IPS-20b (cell line): ENCODE data around the gene JOSD2.

Experiments used
- H3K27ac ChIP-seq: one replicate; pipeline ENCODE4 v1.5.1; 2013; ENCODE audit warnings: low read length
- H3K27me3 ChIP-seq: 2 replicates; pipeline ENCODE4 v1.6.1; 2013; ENCODE audit warnings: mild to moderate bottlenecking, low read length, inconsistent platforms; ENCODE audit not compliant: insufficient read depth
- H3K36me3 ChIP-seq: 2 replicates; pipeline ENCODE4 v1.6.1; 2013; ENCODE audit warnings: low read depth, mild to moderate bottlenecking, inconsistent platforms, low read length, moderate library complexity; ENCODE audit not compliant: insufficient read depth
- H3K4me1 ChIP-seq: 2 replicates; pipeline ENCODE4 v1.6.1; 2013; ENCODE audit warnings: mild to moderate bottlenecking, control low read depth, inconsistent platforms, low read length, moderate library complexity; ENCODE audit not compliant: insufficient read depth
- H3K4me3 ChIP-seq: 2 replicates; pipeline ENCODE4 v1.5.1; 2013; ENCODE audit warnings: mild to moderate bottlenecking, low read length, inconsistent platforms
- H3K9ac ChIP-seq: 2 replicates; pipeline ENCODE4 v1.6.1; 2013; ENCODE audit warnings: low read depth, mild to moderate bottlenecking, inconsistent platforms, low read length, moderate library complexity
- H3K9me3 ChIP-seq: 2 replicates; pipeline ENCODE4 v1.6.1; 2013; ENCODE audit warnings: mild to moderate bottlenecking, low read depth, low read length, inconsistent platforms; ENCODE audit not compliant: insufficient read depth

Gene JOSD2

DNA sequence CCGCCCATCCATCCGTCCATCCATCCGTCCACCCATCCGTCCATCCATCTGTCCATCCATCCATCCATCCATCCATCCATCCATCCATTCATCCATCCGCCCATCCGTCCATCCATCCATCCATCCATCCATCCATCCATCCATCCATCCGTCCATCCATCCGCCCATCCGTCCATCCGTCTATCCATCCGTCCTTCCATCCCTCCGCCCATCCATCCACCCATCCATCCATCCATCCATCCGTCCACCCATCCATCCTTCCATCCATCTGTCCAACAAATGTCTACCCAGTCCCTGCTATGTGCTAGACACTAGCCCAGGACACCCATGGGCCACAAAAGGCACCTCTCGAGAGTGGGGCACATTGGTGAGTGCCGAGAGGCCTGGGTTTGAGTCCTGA is 41.5 kb upstream of the JOSD2 start:
- H3K36me3 ChIP-seq: no peaks in the 10 kb centered on the region
- H3K27me3 ChIP-seq: peaks cover 59% of the 10 kb centered on the region
- H3K9ac ChIP-seq: no peak overlapping the region
- H3K4me1 ChIP-seq: no peaks in the 10 kb centered on the region
- H3K27ac ChIP-seq: no peak overlapping the region
- H3K4me3 ChIP-seq: no peak overlapping the region
- H3K9me3 ChIP-seq: peaks cover 32% of the 10 kb centered on the region

DNA sequence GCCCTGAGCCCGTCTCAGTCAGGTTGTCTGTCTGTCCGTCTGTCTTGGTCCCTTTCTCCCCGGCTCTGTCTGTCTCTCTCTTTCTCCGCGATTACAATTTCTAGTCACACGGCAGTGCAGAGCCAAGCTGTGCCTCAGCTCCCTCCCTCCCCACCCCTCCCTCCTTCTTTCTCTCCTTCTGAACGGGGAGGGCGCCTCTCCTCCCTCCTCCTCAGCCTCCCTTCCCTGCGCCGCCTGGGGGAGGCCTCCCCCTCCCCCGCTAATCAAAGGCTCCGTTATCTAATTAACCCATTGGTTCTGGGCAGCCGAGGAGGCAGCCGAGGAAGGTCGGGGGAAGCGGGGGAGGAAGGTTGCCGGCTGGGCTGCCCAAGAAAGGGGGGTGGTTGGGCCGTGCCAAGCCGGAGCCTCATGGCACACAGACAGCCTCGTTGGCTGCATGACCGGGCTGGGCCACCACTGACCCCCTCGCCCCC is 40.8 kb upstream of the JOSD2 start:
- no peak overlapping the region for H3K27ac ChIP-seq
- H3K9ac ChIP-seq: peak overlapping the region; percentile 45; the same call in 1 of the 2 replicates
- no peaks in the 10 kb centered on the region for H3K36me3 ChIP-seq
- peaks cover 59% of the 10 kb centered on the region for H3K27me3 ChIP-seq
- H3K4me3 ChIP-seq: peak overlapping the region; percentile 64; the same call in 1 of the 2 replicates
- peaks cover 39% of the 10 kb centered on the region for H3K9me3 ChIP-seq
- H3K4me1 ChIP-seq: no peaks in the 10 kb centered on the region

DNA sequence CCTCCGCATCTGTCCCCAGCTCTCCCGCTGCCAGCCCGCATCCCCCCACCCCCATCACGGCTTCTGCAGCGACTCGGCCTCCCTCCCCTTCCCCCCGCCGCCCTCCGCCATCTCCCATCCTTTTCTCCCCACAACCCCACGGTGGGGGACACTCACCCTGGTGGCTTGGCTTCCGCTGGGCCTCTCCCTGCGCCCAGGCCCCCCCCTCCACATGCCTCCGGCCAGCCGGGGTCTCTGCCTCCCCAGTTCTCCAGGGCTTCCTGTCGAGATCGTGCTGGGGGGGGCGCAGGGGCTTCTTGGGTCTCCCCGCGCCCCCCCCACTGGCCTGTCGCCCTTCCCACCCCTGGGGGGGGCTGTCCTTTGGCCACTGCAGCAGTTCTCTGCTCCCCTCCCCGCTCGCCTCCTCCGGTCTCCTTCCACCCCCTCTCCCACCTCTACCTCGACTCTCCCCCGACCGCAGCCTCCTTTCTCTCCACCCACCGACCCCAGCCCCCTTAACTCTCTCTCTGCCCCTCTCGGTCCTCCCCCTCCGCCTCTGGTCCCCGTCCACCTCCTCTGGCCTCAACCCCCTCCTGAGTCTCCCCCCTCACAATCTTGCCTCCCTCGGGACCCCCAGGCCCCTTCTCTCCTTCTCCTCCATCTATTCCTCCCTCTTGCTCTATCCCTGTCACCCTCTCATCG is 40.2 kb upstream of the JOSD2 start:
- no peaks in the 10 kb centered on the region for H3K4me1 ChIP-seq
- H3K9me3 ChIP-seq: peaks cover 43% of the 10 kb centered on the region
- H3K27me3 ChIP-seq: peaks cover 59% of the 10 kb centered on the region
- peak overlapping the region; percentile 64; the same call in 1 of the 2 replicates for H3K4me3 ChIP-seq
- peak overlapping the region; percentile 45; the same call in 1 of the 2 replicates for H3K9ac ChIP-seq
- no peak overlapping the region for H3K27ac ChIP-seq
- no peaks in the 10 kb centered on the region for H3K36me3 ChIP-seq

DNA sequence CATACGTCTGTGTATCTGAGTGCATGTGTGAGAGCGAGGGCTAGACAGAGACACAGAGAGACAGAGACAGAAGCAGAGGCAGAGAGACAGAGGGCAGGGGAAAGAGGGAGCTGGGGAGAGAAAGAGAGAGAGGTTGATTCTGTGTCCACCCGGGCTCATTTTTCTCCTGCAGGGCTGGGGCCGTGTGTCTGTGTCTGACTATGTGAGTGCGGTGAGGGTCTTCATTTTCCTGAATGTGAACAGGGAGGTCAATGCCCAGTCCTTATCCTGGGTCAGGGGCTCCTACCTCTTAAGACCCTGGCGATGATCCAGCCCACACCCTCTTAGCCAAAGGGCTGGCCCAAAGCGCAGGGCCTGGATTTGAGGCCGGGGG is 39.6 kb upstream of the JOSD2 start:
- Histone ChIP-seq H3K4me1 (no peaks in the 10 kb centered on the region), H3K9ac (no peak overlapping the region), H3K4me3 (no peak overlapping the region; the same call in 1 of the 2 replicates), H3K9me3 (peaks cover 43% of the 10 kb centered on the region), H3K36me3 (no peaks in the 10 kb centered on the region), H3K27me3 (peaks cover 58% of the 10 kb centered on the region), H3K27ac (no peak overlapping the region)

DNA sequence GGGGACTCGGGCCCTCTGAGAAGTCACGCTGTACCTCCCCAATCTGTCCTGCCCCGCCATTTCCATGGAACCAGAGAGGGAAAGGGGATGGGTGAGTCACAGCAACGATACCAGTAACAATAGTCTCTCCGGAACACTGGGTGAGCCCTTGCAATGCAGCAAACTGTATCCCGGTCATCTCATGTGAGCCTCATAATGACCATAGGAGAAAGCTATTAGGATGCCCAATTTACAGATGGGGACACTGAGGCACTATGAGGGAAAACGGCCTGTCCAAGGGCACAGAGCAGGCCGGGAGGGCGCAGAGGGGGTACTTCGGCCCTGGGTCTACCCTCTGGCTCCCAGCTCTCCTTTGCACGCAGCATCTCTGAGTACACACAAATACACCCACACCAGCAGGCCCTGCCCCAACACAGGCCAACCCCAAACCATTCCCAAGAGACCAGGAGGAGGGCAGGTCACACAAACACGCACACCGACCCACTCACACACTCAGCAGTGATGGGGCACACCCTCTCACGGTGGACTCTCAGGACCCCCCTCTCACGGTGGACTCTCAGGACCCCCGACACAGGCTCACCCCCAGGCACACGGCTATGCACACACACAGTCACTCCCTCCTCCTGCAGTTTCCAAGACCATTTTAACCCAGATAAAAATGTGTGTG is 39.1 kb upstream of the JOSD2 start:
- peaks cover 53% of the 10 kb centered on the region for H3K27me3 ChIP-seq
- no peak overlapping the region for H3K4me3 ChIP-seq
- no peak overlapping the region for H3K9ac ChIP-seq
- no peaks in the 10 kb centered on the region for H3K36me3 ChIP-seq
- no peak overlapping the region for H3K27ac ChIP-seq
- H3K9me3 ChIP-seq: peaks cover 39% of the 10 kb centered on the region
- no peaks in the 10 kb centered on the region for H3K4me1 ChIP-seq

DNA sequence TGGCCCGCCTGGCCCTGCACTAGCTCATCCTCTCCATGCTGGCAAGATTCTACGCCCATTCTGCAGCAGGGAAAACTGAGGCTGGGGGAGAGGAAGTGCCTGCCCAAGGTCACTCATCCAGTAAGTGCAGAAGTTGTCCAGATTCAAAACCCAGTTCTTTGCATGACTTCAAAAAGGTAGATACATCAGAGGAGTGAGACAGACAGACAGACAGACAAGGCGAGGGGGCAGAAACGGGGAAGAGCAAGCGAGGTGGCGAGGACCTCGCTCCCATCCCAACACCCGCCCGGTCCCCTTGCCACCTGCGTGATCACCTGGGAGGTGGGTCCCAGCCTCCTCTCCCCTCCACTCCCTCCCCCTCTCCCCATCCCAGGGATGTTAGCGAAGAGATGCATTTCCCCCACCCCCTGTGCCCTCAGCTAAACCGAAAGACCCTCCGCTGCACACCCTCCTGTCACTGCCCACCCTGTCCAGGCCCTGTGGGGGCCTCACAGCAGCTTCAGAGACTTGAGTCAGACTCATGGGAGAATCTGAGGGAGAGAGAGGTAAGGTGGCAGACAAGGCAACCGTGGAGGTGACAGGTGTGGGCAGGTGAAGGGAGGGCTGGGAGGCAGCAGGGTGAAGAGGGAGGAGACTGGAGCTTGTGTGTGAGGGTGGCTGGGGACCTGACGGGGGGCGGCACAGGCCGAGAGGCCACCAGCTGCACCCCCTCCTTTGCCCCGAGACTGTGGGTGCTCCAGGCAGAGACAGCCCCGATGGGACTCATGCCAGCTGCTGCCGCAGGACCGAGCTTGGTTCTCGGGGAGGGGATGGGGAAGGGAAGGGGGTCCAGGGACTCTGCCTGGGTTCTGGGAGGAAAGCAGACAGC is 38.3 kb upstream of the JOSD2 start:
- Histone ChIP-seq H3K27me3 (peaks cover 45% of the 10 kb centered on the region), H3K4me3 (no peak overlapping the region), H3K27ac (no peak overlapping the region), H3K9ac (no peak overlapping the region), H3K9me3 (peaks cover 33% of the 10 kb centered on the region), H3K4me1 (no peaks in the 10 kb centered on the region), H3K36me3 (no peaks in the 10 kb centered on the region)

DNA sequence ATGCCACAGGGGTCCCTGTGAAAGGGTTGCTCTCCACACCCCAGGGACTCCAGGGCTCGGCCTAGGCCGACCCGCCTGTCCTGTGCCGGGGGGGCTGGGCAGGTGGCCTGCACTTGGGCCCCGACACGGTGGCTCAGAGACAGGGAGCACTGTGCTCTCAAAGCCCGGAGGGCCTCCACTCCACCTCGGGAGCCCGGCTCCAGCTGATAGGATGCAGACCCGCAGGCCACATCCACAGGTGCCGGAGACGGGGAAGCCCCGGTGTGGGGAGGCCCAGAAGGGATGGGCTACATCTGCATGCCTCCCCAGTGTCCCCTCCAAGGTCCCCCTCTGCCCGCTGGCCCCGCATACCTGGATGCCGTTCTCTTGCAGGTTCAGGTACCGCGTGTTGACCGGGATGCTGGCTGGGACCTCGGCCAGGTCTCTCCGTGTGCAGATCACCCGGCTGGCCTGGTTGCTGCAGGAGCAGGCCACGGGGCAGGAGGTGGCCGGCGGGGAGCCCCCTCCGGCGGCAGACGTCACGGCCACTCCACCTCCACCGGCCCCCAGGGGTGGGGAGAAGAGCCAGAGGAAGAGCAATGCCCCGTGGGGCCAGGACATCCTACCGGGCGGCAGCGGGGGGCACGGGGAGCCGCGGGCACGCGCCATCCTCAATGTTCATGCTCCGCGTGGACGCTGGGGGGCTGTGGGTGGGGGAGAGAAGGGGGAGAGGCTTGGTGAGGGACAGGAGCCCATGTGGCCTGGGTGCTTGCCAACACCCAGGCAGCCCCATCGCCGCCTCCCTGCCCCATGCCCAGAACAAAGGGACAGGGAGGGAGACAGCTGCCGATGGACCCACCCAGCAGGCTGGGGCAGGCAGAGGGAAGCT is 37.4 kb upstream of the JOSD2 start:
- H3K9me3 ChIP-seq: peaks cover 28% of the 10 kb centered on the region
- H3K4me1 ChIP-seq: no peaks in the 10 kb centered on the region
- H3K9ac ChIP-seq: no peak overlapping the region
- peaks cover 40% of the 10 kb centered on the region for H3K27me3 ChIP-seq
- H3K4me3 ChIP-seq: no peak overlapping the region
- H3K27ac ChIP-seq: no peak overlapping the region
- no peaks in the 10 kb centered on the region for H3K36me3 ChIP-seq

DNA sequence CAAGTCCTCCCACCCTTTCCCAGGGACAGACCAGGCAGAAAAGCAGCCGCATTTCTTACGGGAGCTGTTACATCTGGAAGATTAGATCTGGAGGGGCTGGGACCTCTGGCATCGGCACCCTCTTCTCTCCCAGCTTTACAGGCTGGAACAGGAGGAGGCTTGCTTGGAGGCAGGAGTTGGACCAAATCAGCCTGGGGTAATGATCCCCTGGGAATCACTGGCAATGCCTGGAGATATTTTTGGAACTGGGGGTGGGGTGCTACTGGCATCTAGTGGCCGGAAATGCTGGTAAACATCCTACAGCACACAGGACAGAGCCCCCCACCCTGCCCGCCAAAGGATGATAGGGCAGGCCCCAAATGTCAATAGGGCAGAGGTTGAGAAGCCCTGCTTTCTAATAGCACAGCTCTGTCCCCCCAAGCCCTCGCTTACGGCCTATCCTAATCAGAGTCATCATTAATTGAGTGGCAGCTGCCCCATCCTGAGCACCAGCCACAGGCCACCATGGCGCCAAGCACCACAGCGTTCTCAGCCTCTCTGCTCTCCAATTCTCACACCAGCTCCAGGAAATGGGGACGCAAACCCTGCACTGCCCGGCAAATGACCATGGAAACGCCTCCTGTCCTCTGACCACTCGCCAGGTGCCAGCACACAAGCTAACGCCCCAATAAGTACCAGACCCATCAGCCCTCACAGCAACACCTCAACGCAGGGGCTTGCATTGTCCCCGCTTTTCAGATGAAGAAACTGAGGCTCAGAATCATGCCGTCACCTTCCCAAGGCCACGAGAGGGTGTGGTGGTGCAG is 36.6 kb upstream of the JOSD2 start:
- no peaks in the 10 kb centered on the region for H3K4me1 ChIP-seq
- no peak overlapping the region for H3K9ac ChIP-seq
- H3K4me3 ChIP-seq: no peak overlapping the region
- peaks cover 29% of the 10 kb centered on the region for H3K9me3 ChIP-seq
- H3K27me3 ChIP-seq: peaks cover 32% of the 10 kb centered on the region
- no peaks in the 10 kb centered on the region for H3K36me3 ChIP-seq
- H3K27ac ChIP-seq: no peak overlapping the region

DNA sequence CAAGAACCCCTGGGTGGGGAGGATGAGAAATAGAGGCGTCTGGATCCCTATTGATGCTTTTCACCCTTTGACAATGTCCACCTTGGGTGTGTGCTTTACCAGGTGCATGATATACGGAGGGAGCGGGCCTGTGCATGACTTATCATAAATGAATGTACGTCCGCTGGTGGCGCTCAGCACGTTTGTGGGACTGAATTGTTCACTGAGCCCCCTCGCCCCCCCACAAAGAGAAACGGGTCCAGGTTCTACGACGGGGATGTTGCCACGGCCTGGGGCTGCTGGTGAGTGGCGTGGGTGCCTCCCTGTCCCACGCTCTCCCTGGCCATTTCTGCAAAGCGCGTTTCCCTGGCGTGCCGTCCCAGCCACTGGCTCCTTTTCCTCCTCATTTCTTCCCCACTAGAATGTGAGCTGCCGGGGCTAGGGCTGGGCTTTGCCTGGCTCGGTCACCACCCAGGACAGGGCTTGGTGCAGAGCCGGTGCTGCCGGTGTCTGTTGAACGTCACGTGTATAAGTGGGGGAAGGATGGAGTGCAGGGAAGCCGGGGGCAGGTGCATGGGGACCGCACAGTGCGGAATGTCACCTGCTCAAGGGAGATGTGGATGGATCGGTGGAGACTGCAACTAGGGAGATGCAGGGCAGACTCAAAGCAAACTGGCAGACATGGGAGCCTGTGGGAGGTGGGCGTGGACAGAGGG is 35.7 kb upstream of the JOSD2 start:
- no peak overlapping the region for H3K27ac ChIP-seq
- H3K9ac ChIP-seq: no peak overlapping the region
- H3K36me3 ChIP-seq: no peaks in the 10 kb centered on the region
- H3K27me3 ChIP-seq: peaks cover 23% of the 10 kb centered on the region
- H3K9me3 ChIP-seq: peaks cover 20% of the 10 kb centered on the region
- no peak overlapping the region for H3K4me3 ChIP-seq
- no peaks in the 10 kb centered on the region for H3K4me1 ChIP-seq

DNA sequence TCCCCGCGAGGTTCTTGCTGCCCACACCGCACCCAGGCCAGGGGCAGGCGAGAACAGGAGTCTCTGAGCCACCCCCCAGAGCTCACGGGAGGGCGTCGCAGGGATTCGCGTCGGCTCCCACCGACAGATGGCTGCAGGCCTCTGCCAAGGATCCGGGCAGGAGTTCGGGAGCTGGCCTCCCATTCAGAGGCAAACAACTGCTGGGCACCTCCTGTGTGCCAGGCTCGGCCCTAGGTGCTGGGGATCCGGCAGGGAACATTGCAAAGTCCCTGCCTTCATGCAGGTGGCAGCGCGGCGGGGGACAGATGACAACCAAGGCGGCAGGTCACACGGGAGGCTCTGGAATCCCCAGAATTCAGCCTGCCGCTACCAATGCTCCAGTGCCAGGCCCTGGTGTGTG is 32.0 kb upstream of the JOSD2 start:
- peaks cover 28% of the 10 kb centered on the region for H3K9me3 ChIP-seq
- no peaks in the 10 kb centered on the region for H3K4me1 ChIP-seq
- H3K36me3 ChIP-seq: no peaks in the 10 kb centered on the region
- no peaks in the 10 kb centered on the region for H3K27me3 ChIP-seq
- H3K9ac ChIP-seq: no peak overlapping the region
- H3K4me3 ChIP-seq: no peak overlapping the region
- H3K27ac ChIP-seq: no peak overlapping the region
